Measurements from ENCODE around the gene ADGRB3.

The ADGRB3 gene

DNA sequence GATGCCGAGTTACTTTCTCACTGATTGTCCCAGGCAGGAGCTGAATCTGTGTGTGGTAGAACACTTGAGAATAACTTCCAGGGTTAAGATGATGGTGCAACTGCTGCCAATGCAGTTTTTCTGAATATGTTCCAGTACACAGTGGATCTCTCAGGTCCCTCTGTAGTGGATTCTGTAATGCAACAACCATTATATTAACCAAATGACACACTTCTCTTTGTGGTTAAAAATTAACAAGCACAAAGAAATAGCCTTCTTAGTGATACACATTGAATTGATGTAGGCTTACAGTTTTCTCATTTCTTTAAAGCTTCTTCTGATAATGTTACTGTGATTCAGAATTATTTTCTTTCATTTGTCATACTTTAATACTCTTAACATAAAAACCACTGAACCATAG lies 383.8 kb downstream of the ADGRB3 start:
- Histone ChIP-seq H2BK15ac (ENCODE audit: low read length) (no peak overlapping the region), H3K9ac (ENCODE audit: low read depth, low read length, poor library complexity) (no peak overlapping the region), H4K91ac (ENCODE audit: low read depth, low read length, poor library complexity) (no peak overlapping the region), H3K23ac (ENCODE audit: low read depth, low read length, poor library complexity) (no peak overlapping the region), H3K27ac (replicated peaks; ENCODE audit: low read length) (no peak overlapping the region), H2AK5ac (ENCODE audit: low read depth, low read length) (no peak overlapping the region), H2BK120ac (ENCODE audit: low read depth, low read length) (no peak overlapping the region), H3K18ac (ENCODE audit: low read length) (no peak overlapping the region), H2BK5ac (ENCODE audit: low read length) (no peak overlapping the region), H3K14ac (ENCODE audit: low read length) (no peak overlapping the region), H2AFZ (ENCODE audit: low read length) (no peak overlapping the region), H3K4me3 (ENCODE audit: low read length in 2 of 2) (no peak overlapping the region), H3K36me3 (replicated peaks in 1 of 2; ENCODE audit: control insufficient read depth in 2 of 2, insufficient read depth in 2 of 2, low read length in 2 of 2) (no peaks in the 10 kb centered on the region), H3K4me1 (ENCODE audit: control insufficient read depth in 2 of 2, insufficient read depth in 1 of 2, low read depth in 1 of 2, low read length in 2 of 2) (no peaks in the 10 kb centered on the region), H3K27me3 (ENCODE audit: control insufficient read depth in 3 of 3, insufficient read depth in 3 of 3, low read depth in 1 of 3, low read length in 3 of 3) (no peaks in the 10 kb centered on the region), H2BK12ac (ENCODE audit: low read length) (no peak overlapping the region), H3K4me2 (ENCODE audit: insufficient read depth, low read length, poor library complexity, severe bottlenecking) (no peak overlapping the region), H4K8ac (ENCODE audit: low read depth, low read length) (no peak overlapping the region), H3K9me3 (replicated peaks in 1 of 2; ENCODE audit: control insufficient read depth in 2 of 2, insufficient read depth in 1 of 2, low read depth in 1 of 2, low read length in 2 of 2) (no peaks in the 10 kb centered on the region), H3K79me1 (ENCODE audit: low read depth, low read length) (no peaks in the 10 kb centered on the region), H3K4ac (ENCODE audit: low read length) (no peak overlapping the region)
- no peak for DNase-seq (ENCODE audit: low spot score)
- WGBS, 2 donors (ENCODE audit: extremely low coverage in 2 of 2, insufficient read length in 2 of 2, insufficient replicate concordance in 1 of 2): no CpG with 5 or more reads among the region's 1 CpG

DNA sequence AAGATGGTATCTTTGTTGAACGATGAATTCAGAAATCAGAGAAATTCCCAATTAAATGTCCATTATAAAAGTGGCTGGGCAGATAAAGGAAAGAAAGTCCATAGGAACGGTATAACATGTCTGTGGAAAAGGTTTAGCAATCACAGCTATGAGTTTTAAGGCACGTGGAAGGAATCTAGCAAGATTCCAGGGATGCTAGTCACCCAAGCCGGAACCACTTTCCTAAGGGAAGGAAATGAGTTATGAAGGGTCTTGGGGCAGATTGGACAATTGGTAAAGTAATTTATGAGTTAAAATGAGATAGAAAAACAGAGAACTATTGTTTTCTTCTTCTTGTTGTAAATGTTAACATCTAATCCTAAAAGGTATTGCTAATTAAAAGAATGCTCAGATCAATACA lies 384.8 kb downstream of the ADGRB3 start:
- Histone ChIP-seq H3K4me2 (ENCODE audit: insufficient read depth, low read length, poor library complexity, severe bottlenecking) (no peak overlapping the region), H3K4me1 (ENCODE audit: control insufficient read depth in 2 of 2, insufficient read depth in 1 of 2, low read depth in 1 of 2, low read length in 2 of 2) (no peaks in the 10 kb centered on the region), H2BK5ac (ENCODE audit: low read length) (no peak overlapping the region), H2AK5ac (ENCODE audit: low read depth, low read length) (no peak overlapping the region), H3K9ac (ENCODE audit: low read depth, low read length, poor library complexity) (no peak overlapping the region), H3K36me3 (replicated peaks in 1 of 2; ENCODE audit: control insufficient read depth in 2 of 2, insufficient read depth in 2 of 2, low read length in 2 of 2) (no peaks in the 10 kb centered on the region), H2AFZ (ENCODE audit: low read length) (no peak overlapping the region), H3K27ac (replicated peaks; ENCODE audit: low read length) (no peak overlapping the region), H3K4me3 (ENCODE audit: low read length in 2 of 2) (no peak overlapping the region), H3K23ac (ENCODE audit: low read depth, low read length, poor library complexity) (no peak overlapping the region), H3K18ac (ENCODE audit: low read length) (no peak overlapping the region), H4K8ac (ENCODE audit: low read depth, low read length) (no peak overlapping the region), H3K9me3 (replicated peaks in 1 of 2; ENCODE audit: control insufficient read depth in 2 of 2, insufficient read depth in 1 of 2, low read depth in 1 of 2, low read length in 2 of 2) (no peaks in the 10 kb centered on the region), H3K14ac (ENCODE audit: low read length) (no peak overlapping the region), H4K91ac (ENCODE audit: low read depth, low read length, poor library complexity) (no peak overlapping the region), H2BK12ac (ENCODE audit: low read length) (no peak overlapping the region), H3K79me1 (ENCODE audit: low read depth, low read length) (no peaks in the 10 kb centered on the region), H3K4ac (ENCODE audit: low read length) (no peak overlapping the region), H3K27me3 (ENCODE audit: control insufficient read depth in 3 of 3, insufficient read depth in 3 of 3, low read depth in 1 of 3, low read length in 3 of 3) (no peaks in the 10 kb centered on the region), H2BK15ac (ENCODE audit: low read length) (no peak overlapping the region), H2BK120ac (ENCODE audit: low read depth, low read length) (no peak overlapping the region)
- no peak for DNase-seq (ENCODE audit: low spot score)
- no CpG with 5 or more reads among the region's 4 CpGs for WGBS, 2 donors (ENCODE audit: extremely low coverage in 2 of 2, insufficient read length in 2 of 2, insufficient replicate concordance in 1 of 2)

DNA sequence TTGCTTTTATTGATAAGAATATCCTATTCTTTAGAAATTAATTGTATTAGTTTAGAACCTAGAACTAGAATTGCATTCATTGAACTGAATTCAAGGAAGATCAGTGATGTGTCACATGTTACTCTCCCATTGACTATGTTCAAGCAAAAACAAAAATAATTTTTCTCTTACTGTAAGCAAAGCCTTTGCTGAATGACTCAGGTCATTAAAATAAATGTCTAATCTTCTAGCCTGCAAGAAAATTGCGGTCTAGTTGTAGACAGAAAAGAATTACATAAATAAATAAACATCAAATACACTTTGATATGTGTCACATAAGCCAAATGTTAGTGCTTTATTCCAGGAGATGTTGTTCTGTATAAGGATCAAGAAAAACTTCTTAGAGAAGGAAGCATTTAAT lies 387.9 kb downstream of the ADGRB3 start:
- H3K4me1 ChIP-seq (ENCODE audit: control insufficient read depth in 2 of 2, insufficient read depth in 1 of 2, low read depth in 1 of 2, low read length in 2 of 2): no peaks in the 10 kb centered on the region
- no peak overlapping the region for H3K27ac ChIP-seq (replicated peaks; ENCODE audit: low read length)
- no peak overlapping the region for H4K91ac ChIP-seq (ENCODE audit: low read depth, low read length, poor library complexity)
- no peaks in the 10 kb centered on the region for H3K36me3 ChIP-seq (replicated peaks in 1 of 2; ENCODE audit: control insufficient read depth in 2 of 2, insufficient read depth in 2 of 2, low read length in 2 of 2)
- no peak overlapping the region for H3K23ac ChIP-seq (ENCODE audit: low read depth, low read length, poor library complexity)
- WGBS, 2 donors (ENCODE audit: extremely low coverage in 2 of 2, insufficient read length in 2 of 2, insufficient replicate concordance in 1 of 2): no CpG with 5 or more reads among the region's 1 CpG
- no peak overlapping the region for H2AK5ac ChIP-seq (ENCODE audit: low read depth, low read length)
- H3K4me2 ChIP-seq (ENCODE audit: insufficient read depth, low read length, poor library complexity, severe bottlenecking): no peak overlapping the region
- H3K4me3 ChIP-seq (ENCODE audit: low read length in 2 of 2): no peak overlapping the region
- no peak overlapping the region for H2BK5ac ChIP-seq (ENCODE audit: low read length)
- no peak for DNase-seq (ENCODE audit: low spot score)
- H2AFZ ChIP-seq (ENCODE audit: low read length): no peak overlapping the region
- no peak overlapping the region for H2BK15ac ChIP-seq (ENCODE audit: low read length)
- H3K9me3 ChIP-seq (replicated peaks in 1 of 2; ENCODE audit: control insufficient read depth in 2 of 2, insufficient read depth in 1 of 2, low read depth in 1 of 2, low read length in 2 of 2): no peaks in the 10 kb centered on the region
- H3K27me3 ChIP-seq (ENCODE audit: control insufficient read depth in 3 of 3, insufficient read depth in 3 of 3, low read depth in 1 of 3, low read length in 3 of 3): no peaks in the 10 kb centered on the region
- no peak overlapping the region for H2BK120ac ChIP-seq (ENCODE audit: low read depth, low read length)
- H3K14ac ChIP-seq (ENCODE audit: low read length): no peak overlapping the region
- no peak overlapping the region for H3K4ac ChIP-seq (ENCODE audit: low read length)
- no peaks in the 10 kb centered on the region for H3K79me1 ChIP-seq (ENCODE audit: low read depth, low read length)
- H2BK12ac ChIP-seq (ENCODE audit: low read length): no peak overlapping the region
- no peak overlapping the region for H3K18ac ChIP-seq (ENCODE audit: low read length)
- H3K9ac ChIP-seq (ENCODE audit: low read depth, low read length, poor library complexity): no peak overlapping the region
- no peak overlapping the region for H4K8ac ChIP-seq (ENCODE audit: low read depth, low read length)

DNA sequence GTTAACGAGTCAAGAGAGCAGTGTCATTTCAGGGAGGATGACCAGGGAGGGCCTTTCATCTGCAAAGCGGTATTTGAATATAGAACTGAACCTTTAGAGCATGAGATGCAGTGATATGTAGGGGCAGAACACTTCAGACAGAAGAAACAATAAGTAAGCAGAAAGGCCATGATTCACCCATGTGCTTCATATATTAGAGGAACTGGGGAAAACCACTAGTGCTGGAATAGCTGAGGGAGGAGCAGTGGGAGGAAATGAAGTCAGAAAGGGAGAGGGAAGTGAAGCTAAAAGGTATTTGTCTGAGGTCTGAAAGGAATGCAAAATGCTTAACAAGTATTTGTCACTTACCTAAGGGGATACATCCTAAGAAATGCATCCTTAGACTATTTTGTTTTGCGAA lies 391.2 kb downstream of the ADGRB3 start:
- H3K9ac ChIP-seq (ENCODE audit: low read depth, low read length, poor library complexity): no peak overlapping the region
- no peaks in the 10 kb centered on the region for H3K4me1 ChIP-seq (ENCODE audit: control insufficient read depth in 2 of 2, insufficient read depth in 1 of 2, low read depth in 1 of 2, low read length in 2 of 2)
- H4K8ac ChIP-seq (ENCODE audit: low read depth, low read length): no peak overlapping the region
- no peak overlapping the region for H3K18ac ChIP-seq (ENCODE audit: low read length)
- no peak overlapping the region for H2BK12ac ChIP-seq (ENCODE audit: low read length)
- no peak overlapping the region for H3K4me2 ChIP-seq (ENCODE audit: insufficient read depth, low read length, poor library complexity, severe bottlenecking)
- no peak overlapping the region for H3K14ac ChIP-seq (ENCODE audit: low read length)
- no peak overlapping the region for H3K4me3 ChIP-seq (ENCODE audit: low read length in 2 of 2)
- H3K36me3 ChIP-seq (replicated peaks in 1 of 2; ENCODE audit: control insufficient read depth in 2 of 2, insufficient read depth in 2 of 2, low read length in 2 of 2): no peaks in the 10 kb centered on the region
- H3K27ac ChIP-seq (replicated peaks; ENCODE audit: low read length): no peak overlapping the region
- H3K9me3 ChIP-seq (replicated peaks in 1 of 2; ENCODE audit: control insufficient read depth in 2 of 2, insufficient read depth in 1 of 2, low read depth in 1 of 2, low read length in 2 of 2): no peaks in the 10 kb centered on the region
- H2BK5ac ChIP-seq (ENCODE audit: low read length): no peak overlapping the region
- no peaks in the 10 kb centered on the region for H3K79me1 ChIP-seq (ENCODE audit: low read depth, low read length)
- no peak overlapping the region for H4K91ac ChIP-seq (ENCODE audit: low read depth, low read length, poor library complexity)
- DNase-seq (ENCODE audit: low spot score): no peak
- WGBS, 2 donors (ENCODE audit: extremely low coverage in 2 of 2, insufficient read length in 2 of 2, insufficient replicate concordance in 1 of 2): no CpG with 5 or more reads among the region's 3 CpGs
- no peak overlapping the region for H2BK15ac ChIP-seq (ENCODE audit: low read length)
- H3K27me3 ChIP-seq (ENCODE audit: control insufficient read depth in 3 of 3, insufficient read depth in 3 of 3, low read depth in 1 of 3, low read length in 3 of 3): no peaks in the 10 kb centered on the region
- H2BK120ac ChIP-seq (ENCODE audit: low read depth, low read length): no peak overlapping the region
- no peak overlapping the region for H3K4ac ChIP-seq (ENCODE audit: low read length)
- H2AFZ ChIP-seq (ENCODE audit: low read length): no peak overlapping the region
- no peak overlapping the region for H2AK5ac ChIP-seq (ENCODE audit: low read depth, low read length)
- H3K23ac ChIP-seq (ENCODE audit: low read depth, low read length, poor library complexity): no peak overlapping the region

All from neuronal stem cell (in vitro differentiated cells).